ENCODE results near the gene ZNF516.
"Not testable (repeated sequence)": the region's sequence is repeated elsewhere in the genome, so short reads cannot be mapped to it uniquely, and the experiment has no call there.

The ZNF516 gene

GRCh38 chr18:76490670-76491472 is 4.2 kb downstream of the ZNF516 start:
- DNase-seq (ENCODE audit: low read depth) = no peak

GRCh38 chr18:76490033-76490432 is 5.0 kb downstream of the ZNF516 start:
- DNase-seq (ENCODE audit: low read depth) = no peak

- DNase-seq (ENCODE audit: low read depth) = no peak
Measured at GRCh38 chr18:76489081-76489480, 6.0 kb downstream of the ZNF516 start.

GRCh38 chr18:76488190-76488589 is 6.9 kb downstream of the ZNF516 start:
- DNase-seq (ENCODE audit: low read depth) = peak; percentile 47

GRCh38 chr18:76487782-76488181 is 7.3 kb downstream of the ZNF516 start:
- no peak for DNase-seq (ENCODE audit: low read depth)

- no peak for DNase-seq (ENCODE audit: low read depth)
Measured at GRCh38 chr18:76487070-76487469, 8.0 kb downstream of the ZNF516 start.

GRCh38 chr18:76486574-76486973 is 8.5 kb downstream of the ZNF516 start:
- no peak for DNase-seq (ENCODE audit: low read depth)

- no peak for DNase-seq (ENCODE audit: low read depth)
Measured at GRCh38 chr18:76486038-76486437, 9.0 kb downstream of the ZNF516 start.

- no peak for DNase-seq (ENCODE audit: low read depth)
Measured at GRCh38 chr18:76484749-76485387, 10.2 kb downstream of the ZNF516 start.

- DNase-seq (ENCODE audit: low read depth) = no peak
Measured at GRCh38 chr18:76483780-76484179, 11.3 kb downstream of the ZNF516 start.

GRCh38 chr18:76482971-76483691 is 11.9 kb downstream of the ZNF516 start:
- no peak for DNase-seq (ENCODE audit: low read depth)

GRCh38 chr18:76482267-76482666 is 12.8 kb downstream of the ZNF516 start:
- no peak for DNase-seq (ENCODE audit: low read depth)

GRCh38 chr18:76480913-76481312 is 14.1 kb downstream of the ZNF516 start:
- DNase-seq (ENCODE audit: low read depth) = no peak

- DNase-seq (ENCODE audit: low read depth) = no peak
Measured at GRCh38 chr18:76479351-76480238, 15.4 kb downstream of the ZNF516 start.

- DNase-seq (ENCODE audit: low read depth) = peak; percentile 87
Measured at GRCh38 chr18:76476665-76477561, 18.1 kb downstream of the ZNF516 start.

- DNase-seq (ENCODE audit: low read depth) = no peak
Measured at GRCh38 chr18:76475450-76476194, 19.4 kb downstream of the ZNF516 start.

- DNase-seq (ENCODE audit: low read depth) = no peak
Measured at GRCh38 chr18:76474824-76475223, 20.2 kb downstream of the ZNF516 start.

- not testable (repeated sequence) for DNase-seq (ENCODE audit: low read depth)
Measured at GRCh38 chr18:76473521-76473920, 21.5 kb downstream of the ZNF516 start.

- no peak for DNase-seq (ENCODE audit: low read depth)
Measured at GRCh38 chr18:76472829-76473228, 22.2 kb downstream of the ZNF516 start.

GRCh38 chr18:76471593-76471992 is 23.4 kb downstream of the ZNF516 start:
- no peak for DNase-seq (ENCODE audit: low read depth)
